HepG2 (cell line): ENCODE results near the gene MSMP. TPM values are rescaled to one million over a fixed set of nuclear protein-coding genes. Genes with fewer than 3 reads are reported as not detected.
A peak's percentile ranks its signal among the peaks of the same experiment; 100 is the strongest.

ENCODE experiments used
- ADNP ChIP-seq: sonication (generic); formaldehyde crosslinking; IDR thresholded peaks from 2 replicates; pipeline ENCODE4 v1.4.0; 2020; ENCODE audit warnings: missing genetic modification reagents
- ATM ChIP-seq: fragments of 450-650 bp; IDR thresholded peaks from 2 replicates; pipeline ENCODE4 v1.7.1; 2017; ENCODE audit warnings: mild to moderate bottlenecking, borderline replicate concordance
- ETS1 ChIP-seq: sonication (generic); formaldehyde crosslinking; IDR thresholded peaks from 2 replicates; pipeline ENCODE4 v1.4.0; 2020; ENCODE audit warnings: missing genetic modification reagents
- KDM3A ChIP-seq: IDR thresholded peaks from 2 replicates; pipeline ENCODE4 v1.6.1; 2018; ENCODE audit warnings: low read depth, missing compliant biosample characterization
- KLF11 ChIP-seq: IDR thresholded peaks from 2 replicates; pipeline ENCODE4 v1.6.1; 2016; ENCODE audit warnings: missing compliant biosample characterization
- NR2C2 ChIP-seq: sonication (generic); formaldehyde crosslinking; IDR thresholded peaks from 2 replicates; pipeline ENCODE4 v1.4.0; 2020; ENCODE audit warnings: missing genetic modification reagents, mild to moderate bottlenecking, moderate library complexity, borderline replicate concordance
- NR2F2 ChIP-seq: IDR thresholded peaks from 2 replicates; pipeline ENCODE4 v1.6.1; 2012; ENCODE audit warnings: low read depth, inconsistent platforms, borderline replicate concordance
- SAP130 ChIP-seq: IDR thresholded peaks from 2 replicates; pipeline ENCODE4 v1.6.1; 2016; ENCODE audit warnings: low read depth
- SOX13 ChIP-seq, 3 experiments: fragments of 450-650 bp in 1 of 3; sonication (generic) in 1 of 3; formaldehyde crosslinking in 1 of 3; IDR thresholded peaks in 2 of 3; conservative IDR thresholded peaks in 1 of 3; 2 replicates each; pipeline versions ENCODE4 v1.5.0 to v1.6.1; 2016 to 2020; ENCODE audit warnings: antibody characterized with exemption in 1 of 3, mild to moderate bottlenecking in 1 of 3, missing compliant biosample characterization in 1 of 3, missing genetic modification reagents in 1 of 3, moderate library complexity in 1 of 3
- TAF1 ChIP-seq: sonication (generic); formaldehyde crosslinking; IDR thresholded peaks from 2 replicates; pipeline ENCODE4 v1.4.0; 2020; ENCODE audit warnings: missing genetic modification reagents
- TFAP4 ChIP-seq: sonication (generic); IDR thresholded peaks from 2 replicates; pipeline ENCODE4 v1.6.1; 2016; ENCODE audit warnings: low read depth, borderline replicate concordance
- ZBTB14 ChIP-seq: sonication (generic); formaldehyde crosslinking; IDR thresholded peaks from 2 replicates; pipeline ENCODE4 v1.4.0; 2020; ENCODE audit warnings: missing genetic modification reagents
- ZFP41 ChIP-seq: sonication (generic); formaldehyde crosslinking; IDR thresholded peaks from 2 replicates; pipeline ENCODE4 v1.4.0; 2020; ENCODE audit warnings: mild to moderate bottlenecking, missing genetic modification reagents, borderline replicate concordance
- ZNF138 ChIP-seq: sonication (generic); formaldehyde crosslinking; IDR thresholded peaks from 2 replicates; pipeline ENCODE4 v1.5.0; 2020; ENCODE audit warnings: mild to moderate bottlenecking, low read depth, missing genetic modification reagents
- ZNF274 ChIP-seq: sonication (generic); formaldehyde crosslinking; IDR thresholded peaks from 2 replicates; pipeline ENCODE4 v1.5.1; 2020; ENCODE audit warnings: mild to moderate bottlenecking, missing genetic modification reagents
- ZNF282 ChIP-seq: fragments of 450-650 bp; IDR thresholded peaks from 2 replicates; pipeline ENCODE4 v1.6.1; 2018; ENCODE audit not compliant: partially characterized antibody
- ZSCAN22 ChIP-seq: sonication (generic); formaldehyde crosslinking; IDR thresholded peaks from 2 replicates; pipeline ENCODE4 v1.4.0; 2020; ENCODE audit warnings: mild to moderate bottlenecking, missing genetic modification reagents
- ZSCAN29 ChIP-seq: sonication (generic); formaldehyde crosslinking; conservative IDR thresholded peaks from 2 replicates; pipeline ENCODE4 v1.4.0; 2020; ENCODE audit warnings: mild to moderate bottlenecking, missing genetic modification reagents
- polyA plus RNA-seq, 8 experiments: library from polyadenylated mRNA; depleted of rRNA in 3 of 8; stranded (reverse) in 7 of 8; unstranded in 1 of 8; fragments of >200 nt; fragmentation: Illumina TruSeq in 4 of 8; extraction: Trizol in 4 of 8; gene quantifications; 2 replicates each; pipeline versions ENCODE4 v1.2.1 to v1.2.3, GENCODE V29; 2011 to 2016; ENCODE audit warnings: low read depth in 4 of 8, missing spikeins in 1 of 8, mixed read lengths in 1 of 8; ENCODE audit not compliant: insufficient read depth in 1 of 8
- total RNA-seq, 5 experiments: library from RNA; depleted of rRNA; stranded (reverse); fragments of >200 nt; fragmentation: Illumina TruSeq; extraction: Trizol; gene quantifications; 2 replicates each; pipeline ENCODE4 v1.2.3, GENCODE V29; 2016; ENCODE audit warnings: low read depth in 1 of 5
- TF ChIP-seq, protein P1 (sequence below): sonication (generic); formaldehyde crosslinking; IDR thresholded peaks from 2 replicates; pipeline ENCODE4 v1.5.1; 2020; ENCODE audit warnings: mild to moderate bottlenecking, missing genetic modification reagents, moderate library complexity
- TF ChIP-seq, protein P2 (sequence below): sonication (generic); formaldehyde crosslinking; conservative IDR thresholded peaks from 2 replicates; pipeline ENCODE4 v1.8.0; 2022; ENCODE audit warnings: mild to moderate bottlenecking, moderate library complexity, missing genetic modification reagents
- TF ChIP-seq, protein P3 (sequence below): sonication (generic); formaldehyde crosslinking; IDR thresholded peaks from 2 replicates; pipeline ENCODE4 v1.4.0; 2020; ENCODE audit warnings: missing genetic modification reagents

Gene MSMP
- total and polyA plus RNA-seq, 2 of the 13 experiments (the other 11 are each of a cell fraction or from before 2014, with no cell fraction given): 0.24 to 0.46 TPM

DNA sequence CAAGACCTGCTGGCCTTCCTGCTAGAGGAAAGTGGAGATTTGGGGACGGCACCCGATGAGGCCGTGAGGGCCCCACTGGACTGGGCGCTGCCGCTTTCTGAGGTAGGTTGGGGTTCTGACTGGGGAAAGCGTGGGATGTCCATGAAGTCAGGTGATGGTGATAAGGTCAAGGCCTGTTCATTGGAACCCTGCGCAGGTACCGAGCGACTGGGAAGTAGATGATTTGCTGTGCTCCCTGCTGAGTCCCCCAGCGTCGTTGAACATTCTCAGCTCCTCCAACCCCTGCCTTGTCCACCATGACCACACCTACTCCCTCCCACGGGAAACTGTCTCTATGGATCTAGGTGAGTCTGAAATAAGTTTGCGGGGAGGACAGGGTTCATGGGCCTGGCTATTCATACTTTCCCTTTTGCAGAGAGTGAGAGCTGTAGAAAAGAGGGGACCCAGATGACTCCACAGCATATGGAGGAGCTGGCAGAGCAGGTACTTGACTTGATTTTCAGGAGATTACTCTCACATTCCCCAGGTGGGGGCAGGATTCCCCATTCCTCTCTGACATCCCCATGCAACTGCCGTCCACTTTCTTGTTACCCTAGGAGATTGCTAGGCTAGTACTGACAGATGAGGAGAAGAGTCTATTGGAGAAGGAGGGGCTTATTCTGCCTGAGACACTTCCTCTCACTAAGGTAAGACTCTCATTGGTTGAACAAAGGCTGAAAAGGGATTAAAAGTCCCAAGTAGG lies 21.1 kb downstream of the MSMP start (continued):
- TF ChIP-seq, protein P1, sequence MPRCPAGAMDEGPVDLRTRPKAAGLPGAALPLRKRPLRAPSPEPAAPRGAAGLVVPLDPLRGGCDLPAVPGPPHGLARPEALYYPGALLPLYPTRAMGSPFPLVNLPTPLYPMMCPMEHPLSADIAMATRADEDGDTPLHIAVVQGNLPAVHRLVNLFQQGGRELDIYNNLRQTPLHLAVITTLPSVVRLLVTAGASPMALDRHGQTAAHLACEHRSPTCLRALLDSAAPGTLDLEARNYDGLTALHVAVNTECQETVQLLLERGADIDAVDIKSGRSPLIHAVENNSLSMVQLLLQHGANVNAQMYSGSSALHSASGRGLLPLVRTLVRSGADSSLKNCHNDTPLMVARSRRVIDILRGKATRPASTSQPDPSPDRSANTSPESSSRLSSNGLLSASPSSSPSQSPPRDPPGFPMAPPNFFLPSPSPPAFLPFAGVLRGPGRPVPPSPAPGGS (CRISPR knock-in tag): no peak
- no peak for TF ChIP-seq KLF11 (CRISPR knock-in tag)
- no peak for TF ChIP-seq KDM3A (CRISPR knock-in tag)
- TF ChIP-seq, protein P2, sequence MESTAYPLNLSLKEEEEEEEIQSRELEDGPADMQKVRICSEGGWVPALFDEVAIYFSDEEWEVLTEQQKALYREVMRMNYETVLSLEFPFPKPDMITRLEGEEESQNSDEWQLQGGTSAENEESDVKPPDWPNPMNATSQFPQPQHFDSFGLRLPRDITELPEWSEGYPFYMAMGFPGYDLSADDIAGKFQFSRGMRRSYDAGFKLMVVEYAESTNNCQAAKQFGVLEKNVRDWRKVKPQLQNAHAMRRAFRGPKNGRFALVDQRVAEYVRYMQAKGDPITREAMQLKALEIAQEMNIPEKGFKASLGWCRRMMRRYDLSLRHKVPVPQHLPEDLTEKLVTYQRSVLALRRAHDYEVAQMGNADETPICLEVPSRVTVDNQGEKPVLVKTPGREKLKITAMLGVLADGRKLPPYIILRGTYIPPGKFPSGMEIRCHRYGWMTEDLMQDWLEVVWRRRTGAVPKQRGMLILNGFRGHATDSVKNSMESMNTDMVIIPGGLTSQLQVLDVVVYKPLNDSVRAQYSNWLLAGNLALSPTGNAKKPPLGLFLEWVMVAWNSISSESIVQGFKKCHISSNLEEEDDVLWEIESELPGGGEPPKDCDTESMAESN (CRISPR knock-in tag): no peak
- TF ChIP-seq TAF1 (CRISPR knock-in tag): no peak
- TF ChIP-seq SAP130 (CRISPR knock-in tag): peak; percentile 32; the same call in 1 of the 2 replicates
- no peak for TF ChIP-seq ZFP41
- TF ChIP-seq, protein P3, sequence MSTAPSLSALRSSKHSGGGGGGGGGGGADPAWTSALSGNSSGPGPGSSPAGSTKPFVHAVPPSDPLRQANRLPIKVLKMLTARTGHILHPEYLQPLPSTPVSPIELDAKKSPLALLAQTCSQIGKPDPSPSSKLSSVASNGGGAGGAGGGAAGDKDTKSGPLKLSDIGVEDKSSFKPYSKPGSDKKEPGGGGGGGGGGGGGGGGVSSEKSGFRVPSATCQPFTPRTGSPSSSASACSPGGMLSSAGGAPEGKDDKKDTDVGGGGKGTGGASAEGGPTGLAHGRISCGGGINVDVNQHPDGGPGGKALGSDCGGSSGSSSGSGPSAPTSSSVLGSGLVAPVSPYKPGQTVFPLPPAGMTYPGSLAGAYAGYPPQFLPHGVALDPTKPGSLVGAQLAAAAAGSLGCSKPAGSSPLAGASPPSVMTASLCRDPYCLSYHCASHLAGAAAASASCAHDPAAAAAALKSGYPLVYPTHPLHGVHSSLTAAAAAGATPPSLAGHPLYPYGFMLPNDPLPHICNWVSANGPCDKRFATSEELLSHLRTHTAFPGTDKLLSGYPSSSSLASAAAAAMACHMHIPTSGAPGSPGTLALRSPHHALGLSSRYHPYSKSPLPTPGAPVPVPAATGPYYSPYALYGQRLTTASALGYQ: no peak
- TF ChIP-seq ATM: no peak
- TF ChIP-seq NR2C2 (CRISPR knock-in tag): no peak
- TF ChIP-seq SOX13 (IDR thresholded peaks at IDR 0.05): no peak
- TF ChIP-seq SOX13 (CRISPR knock-in tag; conservative IDR thresholded peaks at IDR 0.05 in 1 of 2, IDR thresholded peaks at IDR 0.05 in 1 of 2): no peak
- no peak for TF ChIP-seq ZNF274
- TF ChIP-seq ZSCAN29 (CRISPR knock-in tag): no peak
- no peak for TF ChIP-seq ADNP (CRISPR knock-in tag)
- TF ChIP-seq NR2F2: no peak
- no peak for TF ChIP-seq ZSCAN22 (CRISPR knock-in tag)
- no peak for TF ChIP-seq TFAP4
- no peak for TF ChIP-seq ETS1
- no peak for TF ChIP-seq ZNF138 (CRISPR knock-in tag)
- TF ChIP-seq ZBTB14: no peak
- TF ChIP-seq ZNF282: no peak
